Raji (cell line): ENCODE measurements around the gene GMPR.

Experiments used
- POLR2A ChIP-seq: IDR thresholded peaks from 2 replicates; pipeline ENCODE4 v1.6.1; 2011; ENCODE audit warnings: low read depth, low read length, control low read depth; ENCODE audit not compliant: insufficient read depth

Gene GMPR

DNA sequence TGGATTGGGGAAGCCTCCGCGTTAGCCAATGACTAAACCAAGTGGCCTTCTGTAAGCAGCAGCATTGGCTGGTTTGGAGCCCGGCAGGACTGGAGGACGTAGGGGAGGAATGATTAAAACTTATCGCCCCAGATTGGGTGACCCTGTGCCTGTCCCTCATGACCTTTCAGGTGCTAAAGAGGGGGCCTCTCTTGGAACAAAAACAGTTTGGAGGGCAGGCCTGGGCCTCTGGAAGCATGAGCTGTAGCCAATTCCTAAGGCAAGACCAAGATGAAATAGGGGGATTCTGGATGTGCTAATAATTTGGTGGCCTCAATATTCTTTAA lies 1.4 kb downstream of the GMPR start:
- no peak for TF ChIP-seq POLR2A

GRCh38 chr6:16240589-16241320 lies 2.4 kb downstream of the GMPR start:
- no peak for TF ChIP-seq POLR2A

- no peak for TF ChIP-seq POLR2A
Observed at GRCh38 chr6:16241321-16241689, 2.9 kb downstream of the GMPR start.

DNA sequence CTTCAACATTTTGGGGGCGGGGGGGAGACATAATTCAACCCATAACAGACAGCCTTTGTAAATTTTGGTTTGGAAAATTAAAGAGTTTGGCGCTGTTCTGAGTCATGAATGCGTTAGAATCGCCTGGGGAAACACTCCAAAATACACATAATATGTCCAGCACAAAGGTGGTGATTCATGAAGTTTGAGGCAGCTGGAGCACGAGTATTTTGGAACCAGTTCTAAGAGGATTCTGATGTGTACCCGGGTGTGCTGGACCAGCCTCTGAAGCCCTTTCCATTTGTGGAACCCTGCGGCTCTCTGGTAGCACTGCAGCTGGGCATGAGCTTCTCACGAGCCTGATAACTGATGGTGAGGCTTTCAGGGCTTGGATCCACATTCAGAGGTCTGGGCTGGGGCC lies 4.7 kb downstream of the GMPR start:
- no peak for TF ChIP-seq POLR2A

DNA sequence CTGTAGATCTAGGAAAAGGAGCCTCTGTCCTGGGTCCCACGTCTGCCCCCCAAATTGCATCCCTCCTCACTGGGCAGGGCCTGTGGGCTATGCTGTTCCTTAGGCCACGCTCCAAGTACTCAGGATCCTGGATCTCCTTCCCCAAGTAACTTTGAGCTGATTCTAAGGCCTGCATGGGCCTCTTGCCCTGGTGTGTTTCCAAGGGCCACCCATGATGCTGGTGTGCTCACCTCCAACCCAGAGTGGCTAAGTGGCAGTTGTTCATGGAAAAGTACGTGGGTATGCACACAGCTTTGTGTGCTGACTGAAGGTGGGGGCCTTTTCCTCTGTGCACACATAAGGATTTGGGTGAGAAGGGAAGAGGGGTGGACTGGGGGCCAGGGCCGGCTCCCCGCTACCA lies 5.3 kb downstream of the GMPR start:
- TF ChIP-seq POLR2A: no peak

- no peak for TF ChIP-seq POLR2A
Observed at GRCh38 chr6:16244446-16244845, 6.1 kb downstream of the GMPR start.

DNA sequence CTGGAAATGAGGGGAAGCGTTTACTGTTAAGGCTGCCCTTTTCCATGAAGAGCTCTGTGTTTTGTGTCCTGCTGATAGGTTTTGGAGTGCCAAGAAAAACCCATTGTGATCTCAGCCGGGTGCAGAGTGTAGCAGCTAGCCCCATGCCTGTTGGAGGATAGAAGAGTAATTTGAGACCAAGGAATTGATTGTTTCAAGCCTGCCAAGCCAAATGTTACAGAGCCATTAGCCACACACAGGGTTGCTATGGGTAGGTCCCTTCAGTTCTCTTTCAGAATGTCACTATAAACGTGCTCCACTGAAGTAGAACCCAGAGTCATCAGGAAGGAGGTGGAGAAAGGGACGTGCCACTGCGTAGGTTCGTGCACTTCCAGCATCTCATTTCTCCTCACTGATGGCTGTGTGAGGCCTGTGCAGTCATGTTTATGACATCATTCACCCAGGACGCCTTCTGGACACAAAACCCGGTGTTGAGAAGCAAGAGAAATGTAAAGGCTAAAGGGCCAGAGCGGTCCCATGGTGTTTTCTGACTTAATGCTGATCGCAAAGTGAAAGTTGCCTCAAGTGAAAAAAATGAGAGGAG lies 6.6 kb downstream of the GMPR start:
- no peak for TF ChIP-seq POLR2A

- TF ChIP-seq POLR2A: no peak
Observed at GRCh38 chr6:16248271-16248853, 10.0 kb downstream of the GMPR start.

DNA sequence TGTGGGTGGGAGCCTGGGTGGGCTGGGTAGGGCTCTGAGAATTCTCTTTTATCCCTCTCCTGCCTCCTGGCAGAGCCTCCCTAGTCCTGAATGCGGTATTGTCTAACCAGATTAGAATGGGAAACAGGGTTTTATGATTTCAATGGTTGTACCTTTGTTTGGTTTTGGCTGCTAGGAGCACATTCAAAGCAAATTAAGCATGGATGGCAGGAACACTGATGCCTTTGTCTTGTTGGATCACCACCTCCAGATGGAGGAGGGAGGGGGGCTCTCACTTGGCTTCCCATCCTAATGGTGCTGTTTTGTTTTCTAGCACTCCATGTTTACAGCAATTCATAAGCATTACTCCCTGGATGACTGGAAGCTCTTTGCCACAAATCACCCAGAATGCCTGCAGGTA lies 11.6 kb downstream of the GMPR start:
- no peak for TF ChIP-seq POLR2A

DNA sequence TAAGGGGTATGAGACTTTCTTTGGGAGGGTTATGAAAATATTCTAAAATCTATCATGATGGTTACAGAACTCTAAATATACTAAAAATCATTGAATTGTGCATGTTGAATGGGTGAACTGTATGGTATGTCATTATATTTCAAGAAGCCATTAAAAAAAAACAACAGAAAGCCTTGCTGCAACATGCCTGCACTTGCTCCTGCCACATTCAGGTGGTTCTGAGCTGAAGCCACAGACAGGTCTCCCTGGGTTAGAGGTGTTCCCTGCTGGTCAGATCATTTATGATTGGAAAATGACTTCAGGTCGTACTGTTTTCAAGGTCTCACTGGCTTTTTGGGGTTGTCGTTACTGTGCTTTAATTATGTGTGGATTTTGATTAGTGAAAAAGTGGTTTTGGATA lies 13.3 kb downstream of the GMPR start:
- TF ChIP-seq POLR2A: no peak

DNA sequence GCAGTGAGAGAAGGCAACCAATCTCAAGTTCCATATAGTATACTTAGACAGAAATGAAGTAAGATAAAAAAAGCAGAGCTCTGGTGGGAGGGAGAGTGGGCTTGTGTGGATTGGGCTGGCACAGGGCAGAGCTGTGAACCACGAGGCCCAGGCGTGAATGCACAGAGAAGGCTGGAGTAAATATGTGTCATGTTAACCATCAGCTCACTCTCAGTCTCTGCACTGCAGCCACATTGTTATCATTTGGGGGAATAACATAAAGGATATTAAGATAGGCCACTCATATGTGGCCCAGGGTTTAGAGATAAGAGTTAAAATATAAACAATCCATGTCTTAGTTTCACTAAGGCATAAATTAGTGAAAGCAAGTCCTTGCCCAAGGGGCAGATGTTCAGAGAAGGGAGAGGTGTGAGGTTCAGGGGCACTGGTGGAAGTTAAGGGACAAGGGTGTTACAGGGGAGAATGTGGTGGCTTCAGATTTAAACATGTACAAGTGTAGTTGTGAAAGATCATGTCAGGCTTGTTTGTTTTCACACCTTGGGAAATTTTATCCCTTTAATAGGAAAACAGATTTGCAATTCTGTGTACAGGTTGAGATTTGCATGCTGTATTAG lies 14.4 kb downstream of the GMPR start:
- TF ChIP-seq POLR2A: no peak

GRCh38 chr6:16253399-16254144 lies 15.2 kb downstream of the GMPR start:
- no peak for TF ChIP-seq POLR2A

GRCh38 chr6:16254535-16254934 lies 16.1 kb downstream of the GMPR start:
- TF ChIP-seq POLR2A: no peak

GRCh38 chr6:16256781-16257180 lies 18.4 kb downstream of the GMPR start:
- no peak for TF ChIP-seq POLR2A

DNA sequence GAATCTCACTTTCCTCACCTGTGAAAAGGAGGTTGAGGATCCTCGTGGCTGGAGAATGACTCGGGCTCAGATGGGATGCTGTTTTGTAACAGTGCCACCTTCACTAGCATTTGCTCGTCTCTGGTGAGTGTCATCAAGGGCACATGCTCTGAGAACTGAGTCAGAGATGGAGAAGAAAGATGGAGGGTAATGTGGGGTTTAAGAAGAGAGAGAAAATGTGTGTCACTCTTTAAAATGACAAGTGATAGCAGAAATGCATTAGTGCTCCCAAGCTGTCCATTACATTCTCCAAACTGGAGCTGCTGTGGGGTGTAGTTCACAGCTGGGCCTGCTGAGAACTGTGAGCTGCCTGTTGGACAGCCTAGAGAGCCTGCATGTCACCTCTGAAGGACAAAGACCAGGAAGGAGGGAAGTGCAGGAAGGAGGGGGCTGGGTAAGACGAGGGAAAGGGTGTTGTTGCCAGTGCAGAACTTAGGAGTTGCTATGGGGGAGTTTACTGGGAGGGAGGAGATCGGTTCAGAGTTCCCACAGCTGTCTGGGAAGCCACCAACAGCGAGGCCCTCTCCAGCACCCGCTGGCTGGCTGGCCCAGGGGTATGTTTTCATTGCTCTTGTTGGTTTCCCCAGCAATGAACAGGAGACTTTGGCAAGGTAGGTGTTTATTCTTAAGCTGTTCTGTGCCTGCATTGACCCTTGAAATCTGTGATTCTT lies 19.8 kb downstream of the GMPR start:
- no peak for TF ChIP-seq POLR2A
